ENCODE results near the gene SLC6A2.
A peak's percentile ranks its signal among the peaks of the same experiment; 100 is the strongest.
"Not testable (repeated sequence)": the region's sequence is repeated elsewhere in the genome, so short reads cannot be mapped to it uniquely, and the experiment has no call there.

Gene SLC6A2

GRCh38 chr16:55709801-55710200 is 54.0 kb downstream of the SLC6A2 start:
- no peak for DNase-seq (ENCODE audit: low read depth in 2 of 3, low spot score in 1 of 3)

GRCh38 chr16:55710466-55710865 is 54.7 kb downstream of the SLC6A2 start:
- DNase-seq (ENCODE audit: low read depth in 2 of 3, low spot score in 1 of 3): no peak

GRCh38 chr16:55711959-55712876 is 56.4 kb downstream of the SLC6A2 start:
- DNase-seq (ENCODE audit: low read depth in 2 of 3, low spot score in 1 of 3): peak; percentile 34 to 63 (median 42)

GRCh38 chr16:55713103-55713502 is 57.3 kb downstream of the SLC6A2 start:
- DNase-seq (ENCODE audit: low read depth in 2 of 3, low spot score in 1 of 3): no peak

GRCh38 chr16:55717326-55717725 is 61.5 kb downstream of the SLC6A2 start:
- no peak for DNase-seq (ENCODE audit: low read depth in 2 of 3, low spot score in 1 of 3)

- no peak for DNase-seq (ENCODE audit: low read depth in 2 of 3, low spot score in 1 of 3)
These were observed 69.4 kb downstream of the SLC6A2 start for GRCh38 chr16:55725055-55725777.

GRCh38 chr16:55728797-55729196 is 73.0 kb downstream of the SLC6A2 start:
- DNase-seq (ENCODE audit: low read depth in 2 of 3, low spot score in 1 of 3): no peak

GRCh38 chr16:55730115-55730514 is 74.3 kb downstream of the SLC6A2 start:
- no peak for DNase-seq (ENCODE audit: low read depth in 2 of 3, low spot score in 1 of 3)

GRCh38 chr16:55732496-55732895 is 76.7 kb downstream of the SLC6A2 start:
- no peak for DNase-seq (ENCODE audit: low read depth in 2 of 3, low spot score in 1 of 3)

- no peak for DNase-seq (ENCODE audit: low read depth in 2 of 3, low spot score in 1 of 3)
These were observed 78.9 kb downstream of the SLC6A2 start for GRCh38 chr16:55734665-55735064.

GRCh38 chr16:55735120-55735781 is 79.5 kb downstream of the SLC6A2 start:
- DNase-seq (ENCODE audit: low read depth in 2 of 3, low spot score in 1 of 3): no peak

GRCh38 chr16:55736671-55737070 is 80.9 kb downstream of the SLC6A2 start:
- DNase-seq (ENCODE audit: low read depth in 2 of 3, low spot score in 1 of 3): no peak

- no peak for DNase-seq (ENCODE audit: low read depth in 2 of 3, low spot score in 1 of 3)
These were observed 81.5 kb downstream of the SLC6A2 start for GRCh38 chr16:55737318-55737717.

GRCh38 chr16:55737966-55738365 is 82.2 kb downstream of the SLC6A2 start:
- no peak for DNase-seq (ENCODE audit: low read depth in 2 of 3, low spot score in 1 of 3)

GRCh38 chr16:55746081-55746480 is 90.3 kb downstream of the SLC6A2 start:
- no peak for DNase-seq (ENCODE audit: low read depth in 2 of 3, low spot score in 1 of 3)

GRCh38 chr16:55747785-55748184 is 92.0 kb downstream of the SLC6A2 start:
- no peak for DNase-seq (ENCODE audit: low read depth in 2 of 3, low spot score in 1 of 3)

GRCh38 chr16:55752465-55753144 is 96.8 kb downstream of the SLC6A2 start:
- DNase-seq (ENCODE audit: low read depth in 2 of 3, low spot score in 1 of 3): not testable (repeated sequence)

- not testable (repeated sequence) for DNase-seq (ENCODE audit: low read depth in 2 of 3, low spot score in 1 of 3)
These were observed 97.4 kb downstream of the SLC6A2 start for GRCh38 chr16:55753145-55753631.

Data from stimulated activated CD4-positive, alpha-beta T cell treated with anti-CD3 and anti-CD28 coated beads, Interleukin-12 subunit alpha, Interleukin-12 subunit beta, amount 100 ng/mL, for 48 hours (primary cell).